OCI-LY1 (cell line): ENCODE data around the gene CDC42BPB.

ENCODE experiments used
- CTCF ChIP-seq: fragments of 200-600 bp; sonication (generic), shearing (Covaris generic); IDR thresholded peaks from 2 replicates; pipeline ENCODE4 v1.5.1; 2017; ENCODE audit warnings: mild to moderate bottlenecking, antibody characterized with exemption, low read length, moderate library complexity, mixed read lengths
- EZH2 ChIP-seq: fragments of 200-600 bp; sonication (generic), shearing (Covaris generic); IDR thresholded peaks from 2 replicates; pipeline ENCODE4 v1.8.0; 2017; ENCODE audit warnings: borderline replicate concordance, mixed run types, mild to moderate bottlenecking, antibody characterized with exemption, low read length, moderate library complexity, mixed read lengths

GRCh38 chr14:103104389-103104653 lies 47.0 kb upstream of the CDC42BPB start:
- TF ChIP-seq CTCF (no peak), EZH2 (no peak)
